NCI-H460 (cell line): ENCODE measurements around the gene ARL17A. TPM values are rescaled to one million over a fixed set of nuclear protein-coding genes. Genes with fewer than 3 reads are reported as not detected.
"Not testable (repeated sequence)": the region's sequence is repeated elsewhere in the genome, so short reads cannot be mapped to it uniquely, and the experiment has no call there.

ENCODE experiments used
- DNase-seq: peaks from one replicate; pipeline ENCODE4 v3.0.0-alpha.2; 2016; ENCODE audit warnings: low read depth; ENCODE audit errors: extremely low read depth
- polyA plus RNA-seq: library from polyadenylated mRNA; depleted of rRNA; stranded (reverse); fragments of >200 nt; gene quantifications from 2 replicates; pipeline ENCODE4 v1.2.3, GENCODE V29; 2014; cell fraction: nucleus; rRNA removed
- total RNA-seq: library from RNA; depleted of rRNA; stranded (reverse); fragments of >200 nt; shearing (Covaris generic); gene quantifications from 2 replicates; pipeline ENCODE4 v1.2.3, GENCODE V29; 2014; rRNA removed

Gene ARL17A
- total RNA-seq: 5.6 and 9.7 TPM in 2 replicates
- 36.8 and 40.2 TPM in 2 replicates for polyA plus RNA-seq

DNA sequence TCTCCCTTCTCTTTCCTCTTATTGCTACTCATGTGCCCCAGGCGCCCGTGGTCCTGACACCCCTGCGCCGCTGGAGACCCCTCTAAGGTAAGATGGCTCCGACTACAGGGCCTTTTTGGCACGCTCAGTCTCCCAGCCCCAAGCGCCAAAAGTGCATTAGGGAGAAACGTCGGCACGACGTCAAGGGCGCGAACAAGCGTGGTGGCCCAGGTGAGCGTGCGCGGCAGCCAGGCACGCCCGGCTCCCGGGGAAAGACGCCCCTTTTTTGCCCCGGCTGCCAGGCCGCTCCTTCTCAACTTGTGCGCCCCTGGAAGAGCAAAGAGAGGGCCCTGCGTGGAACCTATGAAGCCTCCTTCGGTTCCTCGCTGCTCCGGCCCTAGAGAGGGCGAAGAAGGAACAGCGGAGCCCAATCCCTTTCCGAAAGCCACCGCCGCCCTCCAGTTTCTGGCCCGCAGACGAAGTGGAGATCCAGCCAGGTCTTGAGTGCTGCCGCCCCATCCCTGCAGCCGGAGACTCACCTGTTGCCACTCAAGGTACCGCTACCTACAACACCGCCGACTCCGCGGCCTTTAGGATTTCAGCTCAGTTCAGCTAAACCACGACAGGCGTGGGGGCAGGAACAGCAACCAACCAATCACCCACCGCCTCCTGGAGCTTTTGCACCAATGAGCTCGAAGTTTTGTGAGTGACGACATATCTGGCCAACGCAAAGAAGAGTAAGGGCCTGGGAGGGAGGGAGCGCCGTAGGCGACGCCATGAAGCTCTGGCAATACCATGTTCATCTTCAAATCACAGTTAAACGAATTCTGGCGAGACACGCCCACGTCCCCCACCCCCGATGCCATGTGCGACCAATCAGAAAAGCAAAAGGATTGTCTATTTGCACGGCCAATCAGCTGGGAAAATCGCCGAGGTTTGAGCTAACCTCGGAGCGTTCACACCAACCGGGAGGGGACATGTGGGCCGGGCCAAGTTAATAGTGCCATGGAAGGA lies at the start of gene ARL17A:
Gene ARL17A (minus strand): TSS at position 609 of the 993 bp plus-strand sequence. CDS start 3,369 bp downstream, outside the sequence.
- not testable (repeated sequence) for DNase-seq

DNA sequence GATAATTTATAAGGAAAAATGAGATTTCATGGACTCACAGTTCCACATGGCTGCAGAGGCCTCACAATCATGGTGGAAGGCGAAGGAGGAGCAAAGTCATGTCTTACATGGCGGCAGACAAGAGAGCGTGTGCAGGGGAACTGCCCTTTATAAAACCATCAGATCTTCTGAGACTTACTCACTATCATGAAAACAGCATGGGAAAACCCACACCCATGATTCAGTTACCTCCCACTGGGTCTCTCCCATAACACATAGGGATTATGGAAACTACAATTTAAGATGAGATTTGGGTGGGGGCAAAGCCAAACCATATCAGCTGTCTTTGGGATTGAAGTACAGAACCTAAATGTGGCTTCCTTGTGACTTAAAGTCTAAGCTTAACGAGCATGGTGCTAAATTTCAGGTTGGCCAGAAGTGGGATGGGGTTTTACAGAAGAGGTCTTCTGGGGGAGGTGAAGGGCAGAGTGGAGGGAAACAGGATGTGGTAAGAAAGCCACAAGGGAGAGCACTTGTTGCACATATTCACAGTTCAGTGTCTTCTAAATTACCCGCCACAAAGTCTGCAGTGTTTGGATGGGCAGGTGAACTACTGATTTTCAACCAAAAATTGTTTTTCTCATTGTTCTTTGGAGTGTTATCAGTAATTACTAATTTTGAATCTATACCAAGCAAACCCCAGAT lies 49.4 kb upstream of the ARL17A start:
- not testable (repeated sequence) for DNase-seq

DNA sequence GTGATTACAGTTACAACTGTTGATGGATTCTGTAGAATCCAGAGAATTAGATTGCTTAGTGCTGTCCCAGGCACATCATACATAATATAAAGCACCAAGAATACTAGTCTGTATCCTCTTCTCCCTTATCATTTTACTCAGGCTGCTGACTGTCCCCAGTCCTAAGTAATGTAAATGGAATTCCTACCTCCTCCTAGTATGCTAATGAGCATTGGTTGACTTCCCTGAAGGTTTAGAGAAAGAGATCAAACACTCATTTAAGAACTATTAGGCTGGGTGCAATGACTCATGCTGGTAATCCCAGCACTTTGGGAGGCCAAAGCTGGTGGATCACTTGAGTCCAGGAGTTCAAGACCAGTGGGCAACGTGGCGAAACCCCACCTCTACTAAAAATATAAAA lies 48.0 kb upstream of the ARL17A start:
- DNase-seq: not testable (repeated sequence)

DNA sequence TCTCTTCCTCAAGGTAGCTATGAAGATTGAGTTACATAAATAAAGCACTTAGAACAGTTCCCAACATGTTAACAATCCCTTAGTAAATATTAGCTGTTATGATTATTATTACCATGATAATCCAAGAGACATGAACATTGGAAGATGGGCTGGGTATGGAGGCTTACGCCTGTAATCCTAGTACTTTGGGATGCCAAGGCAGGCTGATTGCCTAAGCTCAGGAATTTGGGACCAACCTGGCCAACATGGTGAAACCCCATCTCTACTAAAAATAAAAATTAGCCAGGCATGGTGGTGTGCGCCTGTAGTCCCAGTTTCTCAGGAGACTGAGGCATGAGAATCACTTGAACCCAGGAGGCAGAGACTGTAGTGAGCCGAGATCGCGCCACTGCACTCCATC lies 45.2 kb upstream of the ARL17A start:
- DNase-seq: not testable (repeated sequence)

DNA sequence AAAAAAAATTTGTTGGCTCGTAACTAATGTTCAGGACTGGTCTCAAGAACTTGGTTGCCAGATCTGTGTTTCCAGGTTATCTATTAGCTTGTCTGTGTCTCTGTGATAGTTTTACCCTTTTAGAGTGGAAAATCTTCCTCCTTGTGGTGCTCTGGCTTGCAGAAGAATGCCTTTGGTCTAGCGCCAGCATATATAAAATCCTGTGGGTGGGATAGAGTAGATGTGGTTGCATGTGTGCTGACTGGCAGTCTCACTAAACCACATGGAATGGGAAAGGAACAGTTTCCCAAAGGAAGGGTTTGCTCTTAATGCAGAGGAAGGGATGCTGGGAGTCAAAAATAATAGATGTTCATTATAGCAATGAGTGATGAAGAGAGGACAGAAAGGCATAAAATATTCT lies 44.3 kb upstream of the ARL17A start:
- DNase-seq: not testable (repeated sequence)

DNA sequence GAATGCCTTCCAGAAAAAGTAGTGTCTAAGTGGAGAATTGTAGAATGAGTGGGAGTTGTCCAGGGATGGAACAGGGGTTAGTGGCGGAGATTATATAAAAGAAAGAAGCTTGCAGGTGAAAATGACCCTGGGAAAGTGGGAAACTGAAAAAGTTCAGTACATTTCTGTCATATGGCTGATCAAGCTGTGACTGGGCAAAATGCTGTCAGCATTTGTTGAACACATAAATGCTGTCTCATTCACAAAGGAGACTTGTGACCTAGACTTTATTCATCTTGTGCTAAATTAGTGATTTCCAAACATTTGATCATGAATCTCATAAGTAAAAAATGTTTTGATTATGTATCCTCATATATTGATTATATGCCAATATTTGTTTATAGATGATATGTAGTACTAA lies 39.5 kb upstream of the ARL17A start:
- DNase-seq: not testable (repeated sequence)

DNA sequence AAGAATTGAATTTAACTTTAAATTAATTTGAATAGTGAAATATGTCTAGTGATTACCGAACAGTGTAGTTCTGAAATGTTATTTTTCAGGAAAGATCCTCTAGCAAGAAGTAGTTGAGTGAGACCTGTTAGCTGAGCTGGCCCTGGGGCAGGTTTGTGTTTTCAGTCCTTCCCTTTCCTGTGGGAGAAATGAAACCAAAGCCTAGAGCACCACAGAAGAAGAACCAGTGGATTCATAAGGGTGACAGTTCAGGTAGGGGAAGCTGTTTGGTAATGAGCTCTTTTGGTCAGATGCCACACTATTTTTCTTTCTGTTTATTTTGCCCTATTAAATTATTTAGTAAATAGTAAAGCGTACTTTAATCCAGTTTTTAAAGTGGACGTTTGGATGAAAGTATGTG lies 37.6 kb upstream of the ARL17A start:
- DNase-seq: not testable (repeated sequence)

DNA sequence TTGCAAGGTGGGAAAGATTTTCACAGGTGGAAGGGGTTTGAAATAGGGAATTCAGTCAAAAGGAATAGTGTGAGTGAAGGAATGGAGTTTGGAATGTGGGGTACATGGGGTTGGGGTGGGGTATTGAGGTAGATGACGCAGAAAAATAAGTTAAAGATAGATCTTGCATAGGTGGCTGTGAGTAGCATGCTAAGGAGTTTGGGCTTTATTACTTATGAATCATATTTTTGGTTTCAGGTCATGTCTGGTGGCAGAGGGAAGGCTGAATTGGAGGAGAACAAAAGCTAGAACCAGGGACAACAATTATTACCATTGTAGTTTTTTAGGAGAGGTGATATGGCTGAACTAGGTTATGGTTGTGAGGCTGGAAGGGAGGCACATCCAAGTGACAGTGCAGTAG lies 34.4 kb upstream of the ARL17A start:
- DNase-seq: not testable (repeated sequence)

DNA sequence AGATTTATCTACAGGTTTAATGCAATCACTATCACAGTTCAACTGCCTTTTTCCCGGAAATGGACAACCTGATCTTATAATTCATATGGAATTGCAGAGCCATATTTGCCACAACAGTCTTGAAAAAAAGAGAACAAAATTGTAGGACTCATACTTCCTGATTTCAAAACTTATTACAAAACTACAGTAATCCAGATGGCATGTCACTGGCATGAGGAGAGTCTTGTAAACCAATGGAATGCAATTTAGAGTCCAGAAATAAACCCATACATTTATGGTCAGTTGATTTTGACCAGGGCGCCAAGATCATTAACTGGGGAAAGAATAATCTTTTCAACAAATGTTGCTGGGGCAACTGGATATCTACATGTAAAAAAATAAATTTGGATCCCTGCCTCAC lies 31.8 kb upstream of the ARL17A start:
- DNase-seq: not testable (repeated sequence)

DNA sequence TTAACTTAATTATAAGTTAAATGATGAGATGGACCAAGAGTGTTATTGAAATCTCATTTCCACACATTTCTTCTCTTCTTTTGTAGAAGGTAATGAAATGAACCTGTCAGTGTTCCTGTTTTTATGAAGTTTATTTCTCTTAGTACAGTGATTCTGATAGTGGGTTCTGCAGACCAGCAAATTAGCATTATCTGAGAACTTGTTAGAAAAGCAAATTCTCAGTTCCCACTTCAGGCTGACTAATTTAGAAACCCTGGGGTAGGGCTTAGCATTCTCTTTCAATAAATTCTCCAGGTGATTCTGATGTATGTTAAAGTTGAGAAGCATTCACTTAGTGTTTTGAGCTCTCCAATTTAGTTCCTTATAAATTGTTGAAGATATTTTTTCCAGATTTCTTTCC lies 23.6 kb upstream of the ARL17A start:
- not testable (repeated sequence) for DNase-seq

DNA sequence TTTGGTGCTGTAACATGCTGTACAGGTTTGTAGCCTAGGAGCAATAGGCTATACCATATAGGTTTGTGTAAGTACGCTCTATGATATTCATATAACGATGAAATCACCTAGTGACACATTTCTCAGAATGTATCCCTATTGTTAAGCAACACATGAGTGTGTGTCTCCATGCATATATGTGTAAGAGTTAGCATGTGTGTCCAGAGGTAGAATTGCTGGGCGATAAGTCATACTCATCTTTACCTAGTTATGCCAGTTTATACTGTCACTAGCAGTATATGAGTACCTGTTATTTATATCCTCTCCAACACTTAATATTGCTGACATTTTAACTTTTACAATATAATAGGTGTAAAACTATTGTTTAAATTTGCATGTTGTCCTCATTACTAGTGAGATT lies 21.3 kb upstream of the ARL17A start:
- DNase-seq: not testable (repeated sequence)

DNA sequence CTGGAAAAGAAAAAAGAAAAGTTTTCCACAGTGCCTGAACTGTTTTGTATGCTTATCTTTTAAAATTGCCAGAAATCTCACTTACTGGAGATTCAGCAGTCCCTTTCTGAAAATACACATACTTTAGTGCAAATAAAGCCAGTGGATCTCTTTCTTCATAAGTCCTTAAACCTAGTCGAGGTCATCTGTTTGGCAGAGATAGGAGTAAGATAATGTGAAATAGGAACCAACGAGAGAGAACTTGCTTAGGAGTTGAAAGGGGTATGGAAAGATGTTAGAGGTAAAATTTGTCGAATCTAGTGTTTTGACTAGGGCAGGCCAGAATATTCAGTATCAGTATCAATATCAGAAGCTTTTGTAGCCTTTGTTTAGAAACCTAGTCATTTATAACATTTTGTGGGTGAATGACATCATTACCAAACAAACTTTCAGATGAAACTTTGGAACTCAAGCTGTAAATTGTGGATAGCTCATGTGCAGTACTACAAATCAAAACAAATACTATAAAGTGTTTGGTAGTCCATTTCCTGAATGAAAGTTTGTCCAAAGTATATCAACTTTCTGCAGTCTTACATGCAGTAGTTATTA lies 18.9 kb upstream of the ARL17A start:
- not testable (repeated sequence) for DNase-seq

DNA sequence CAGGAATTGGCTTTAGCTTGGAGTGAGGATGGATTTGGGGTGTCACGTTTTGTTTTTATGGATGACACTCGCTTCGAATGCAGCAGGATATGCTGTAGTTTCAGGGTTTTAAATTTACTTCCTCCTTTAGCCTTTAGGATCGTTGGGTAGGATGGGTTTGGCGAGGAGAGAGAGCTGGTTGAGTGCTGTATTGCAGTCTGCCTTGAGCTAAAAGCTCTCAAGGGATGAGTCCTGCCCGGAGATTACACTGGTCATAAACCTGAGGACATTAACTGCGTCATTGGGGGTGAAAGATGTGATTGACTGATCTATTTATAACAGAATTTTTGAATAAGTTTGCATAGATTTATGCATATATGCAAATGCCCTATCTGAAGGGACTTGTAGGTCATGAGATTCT lies 11.8 kb upstream of the ARL17A start:
- not testable (repeated sequence) for DNase-seq

DNA sequence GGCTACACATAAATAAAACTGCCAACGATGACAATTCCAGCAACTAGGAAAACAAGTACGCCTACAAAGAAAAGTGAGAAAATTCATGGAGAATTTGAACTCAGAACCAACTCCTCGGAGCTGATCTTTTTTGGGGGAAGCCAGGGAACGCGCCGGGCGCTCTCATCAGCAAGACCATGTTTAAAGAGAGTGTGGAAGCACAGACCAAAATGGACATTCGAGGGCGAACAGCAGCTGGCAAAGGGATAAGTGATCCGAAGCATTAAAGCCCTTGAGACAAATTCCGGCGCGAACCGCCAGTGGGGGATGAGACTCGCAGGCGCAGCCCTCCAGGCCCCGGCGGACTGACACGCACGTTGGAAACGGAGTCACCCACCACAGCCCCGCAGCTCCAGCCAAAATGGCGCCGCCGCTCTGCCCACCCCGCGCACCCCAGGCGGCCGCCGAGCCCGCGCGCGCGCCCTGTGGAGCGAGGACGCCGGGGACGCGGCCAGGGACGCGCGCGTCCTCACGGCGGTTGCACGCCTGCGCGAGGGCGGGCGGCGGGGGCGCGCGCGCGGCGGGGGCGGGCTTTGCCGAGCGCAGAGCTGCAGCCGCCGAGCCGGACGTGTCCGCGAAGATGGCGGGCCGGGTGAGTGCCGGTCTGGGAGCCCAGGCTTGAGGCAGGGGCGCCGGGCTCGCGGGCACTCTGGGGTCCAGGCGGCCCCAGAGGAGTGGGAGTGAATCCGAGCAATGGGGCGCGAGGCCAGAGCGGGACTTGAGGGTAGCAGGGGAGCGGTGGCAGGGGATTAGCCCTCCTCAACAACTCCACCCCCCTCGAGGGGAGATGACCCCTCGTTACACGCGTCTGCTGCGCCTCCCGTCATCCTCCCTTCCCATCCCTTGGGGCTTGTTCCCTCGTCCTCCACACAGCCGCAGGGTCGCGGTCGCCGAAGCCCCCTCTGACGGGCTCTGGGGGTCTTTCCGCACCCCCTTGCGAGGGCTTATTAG lies 11.0 kb upstream of the ARL17A start, which contains the start of gene NSF:
Gene NSF (plus strand): TSS at position 513 of the 990 bp plus-strand sequence. CDS start 107 bp downstream, at position 620.
- not testable (repeated sequence) for DNase-seq

DNA sequence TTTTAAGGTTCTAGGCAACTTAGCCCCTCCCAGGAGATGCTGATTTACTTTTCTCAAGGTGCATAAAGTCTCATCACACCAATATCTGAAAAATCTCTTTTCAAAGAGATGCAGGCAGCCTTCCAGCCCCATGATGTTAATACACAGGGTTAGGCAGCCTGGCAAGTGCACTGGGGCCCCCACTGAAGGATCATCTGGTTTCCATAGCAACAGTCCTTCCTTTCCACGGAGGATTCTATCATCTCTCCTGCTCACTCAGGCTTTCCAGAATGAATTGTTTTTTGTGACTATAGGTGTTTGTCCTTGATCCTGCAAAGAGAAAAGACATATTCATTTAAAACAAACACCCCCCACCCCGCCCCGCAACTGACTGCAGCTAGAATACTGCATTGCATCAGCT lies 6.0 kb upstream of the ARL17A start:
- DNase-seq: not testable (repeated sequence)

DNA sequence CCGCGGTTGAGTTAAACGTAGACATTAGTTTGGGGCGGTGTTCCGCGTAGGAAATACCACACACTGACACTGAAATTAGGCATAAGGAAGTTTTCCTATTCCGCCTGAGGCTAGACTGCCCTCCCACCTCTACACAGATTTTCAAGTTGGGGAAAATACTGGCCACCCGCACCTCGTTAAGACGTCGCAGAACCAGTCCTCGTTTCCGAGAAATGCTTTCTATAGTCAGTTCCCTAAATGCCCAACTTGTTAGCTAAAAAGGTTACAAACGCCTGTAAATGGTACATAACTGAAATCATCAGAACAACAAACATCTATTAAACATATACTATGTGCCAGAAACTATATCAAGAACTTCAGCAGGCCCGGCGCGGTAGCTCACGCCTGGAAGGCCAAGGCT lies 591 bp upstream of the ARL17A start:
- DNase-seq: not testable (repeated sequence)

DNA sequence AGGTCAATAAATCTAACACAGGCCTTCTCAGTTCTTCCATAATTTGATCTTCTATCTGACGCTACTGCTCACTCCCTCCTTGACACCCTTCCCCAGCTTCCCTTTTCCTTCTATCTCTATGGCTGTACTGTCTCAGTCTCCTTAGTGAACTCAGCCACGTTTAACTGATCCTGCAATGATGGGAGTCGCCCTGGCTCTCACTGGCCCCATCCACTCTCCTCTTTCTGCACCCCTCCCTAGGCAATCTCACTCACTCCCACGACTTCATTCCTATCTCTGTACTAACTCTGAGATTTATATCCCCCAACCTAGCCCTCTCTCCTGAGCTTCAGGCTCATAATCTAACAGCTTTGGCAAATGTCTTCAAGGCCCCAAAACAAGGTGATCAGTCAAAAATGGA lies 7.7 kb downstream of the ARL17A start:
- DNase-seq: not testable (repeated sequence)

DNA sequence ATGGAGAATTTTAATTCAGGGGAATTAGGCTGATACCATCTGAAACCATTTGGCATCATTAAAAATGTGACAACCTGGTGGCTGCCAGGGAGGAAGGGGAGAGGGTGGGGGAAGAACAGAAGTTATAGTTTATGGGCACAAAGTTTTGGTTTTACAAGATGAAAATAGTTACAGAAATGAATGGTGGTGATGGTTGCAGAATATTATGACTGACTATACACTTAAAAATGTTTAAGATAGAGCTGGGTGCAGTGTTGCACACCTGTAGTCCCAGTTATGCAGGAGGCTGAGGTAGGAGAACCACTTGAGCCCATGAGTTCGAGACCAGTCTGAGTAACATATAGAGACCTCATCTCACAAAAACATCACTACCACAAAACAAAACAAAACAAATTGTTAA lies 12.5 kb downstream of the ARL17A start:
- DNase-seq: not testable (repeated sequence)

DNA sequence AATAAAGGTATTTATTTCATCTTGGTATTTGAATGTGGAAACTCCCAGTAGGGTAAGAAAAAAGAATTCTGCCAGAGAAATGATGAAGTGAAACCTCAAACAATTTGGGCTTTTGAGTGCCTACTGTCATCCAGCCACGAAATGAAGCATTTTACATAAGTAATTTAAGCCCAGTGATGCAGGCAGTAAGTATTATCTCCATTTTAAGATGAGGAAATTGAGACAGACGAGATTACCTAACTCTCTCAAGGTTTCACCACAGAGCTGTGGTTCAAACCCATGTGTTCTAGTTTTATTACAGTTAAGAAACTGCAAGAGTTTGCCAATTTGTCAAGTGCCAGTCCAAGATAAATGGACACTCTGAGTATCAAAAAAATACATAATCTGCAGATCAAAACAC lies 13.2 kb downstream of the ARL17A start:
- DNase-seq: not testable (repeated sequence)

DNA sequence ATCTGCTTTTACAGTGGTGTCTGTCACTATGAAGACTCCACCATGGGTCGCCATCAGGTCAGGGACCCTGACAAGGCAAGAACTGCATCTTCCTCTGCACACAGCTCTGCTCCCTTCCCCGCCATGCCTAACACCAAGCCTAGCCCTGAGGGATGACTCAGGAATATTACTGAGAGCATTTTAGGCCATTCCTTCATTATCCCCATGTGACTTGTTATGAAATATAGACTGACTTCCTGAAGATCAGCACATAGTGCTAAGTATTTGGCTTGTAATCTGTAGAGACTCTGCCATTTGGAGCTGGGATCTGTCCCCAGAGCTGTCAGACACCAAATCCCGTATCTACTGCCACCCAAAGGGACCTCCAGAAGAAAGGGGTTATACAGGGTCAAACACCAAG lies 19.4 kb downstream of the ARL17A start:
- DNase-seq: not testable (repeated sequence)
